GM12874 (cell line): ENCODE data around the gene MFSD12.

Source experiments
- TF ChIP-seq, protein P1 (sequence below): IDR thresholded peaks from 2 replicates; pipeline ENCODE4 v1.5.1; 2011; ENCODE audit warnings: low read depth, mild to moderate bottlenecking, control low read depth, low read length, moderate library complexity; ENCODE audit not compliant: insufficient read depth

The MFSD12 gene

DNA sequence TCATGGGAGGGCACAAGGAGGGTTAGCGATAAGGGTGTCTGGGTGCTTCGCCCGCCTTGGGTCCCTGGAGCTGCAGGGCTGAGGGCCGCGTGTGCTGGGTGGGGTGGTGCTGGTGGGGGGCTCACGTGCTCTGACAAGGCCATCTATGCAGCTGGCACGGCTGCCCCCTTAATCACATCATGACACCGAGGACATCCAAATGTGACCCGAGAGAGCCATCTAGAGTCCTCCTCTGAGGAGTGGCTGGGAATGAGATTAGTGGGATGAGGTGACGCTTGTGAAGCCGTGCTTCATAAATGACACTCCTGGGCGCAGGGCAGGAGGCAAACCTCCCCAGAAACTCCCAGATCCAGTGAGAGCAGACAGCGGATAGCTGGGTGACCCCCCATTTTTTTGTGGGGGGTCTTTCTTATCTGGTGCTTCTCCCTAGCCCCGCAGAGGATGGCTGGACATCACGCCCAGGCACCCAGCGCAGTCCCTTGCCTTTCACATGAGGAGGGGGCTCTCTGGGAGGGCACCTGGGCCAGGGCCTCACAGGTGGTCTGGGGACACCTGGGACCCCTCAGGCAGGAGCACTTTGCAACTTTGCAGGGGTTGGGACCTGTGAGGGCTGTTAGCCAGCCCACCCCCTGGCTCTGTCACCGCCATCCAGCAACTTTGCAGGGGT, 44.7 kb downstream of the MFSD12 start:
- TF ChIP-seq, protein P1, sequence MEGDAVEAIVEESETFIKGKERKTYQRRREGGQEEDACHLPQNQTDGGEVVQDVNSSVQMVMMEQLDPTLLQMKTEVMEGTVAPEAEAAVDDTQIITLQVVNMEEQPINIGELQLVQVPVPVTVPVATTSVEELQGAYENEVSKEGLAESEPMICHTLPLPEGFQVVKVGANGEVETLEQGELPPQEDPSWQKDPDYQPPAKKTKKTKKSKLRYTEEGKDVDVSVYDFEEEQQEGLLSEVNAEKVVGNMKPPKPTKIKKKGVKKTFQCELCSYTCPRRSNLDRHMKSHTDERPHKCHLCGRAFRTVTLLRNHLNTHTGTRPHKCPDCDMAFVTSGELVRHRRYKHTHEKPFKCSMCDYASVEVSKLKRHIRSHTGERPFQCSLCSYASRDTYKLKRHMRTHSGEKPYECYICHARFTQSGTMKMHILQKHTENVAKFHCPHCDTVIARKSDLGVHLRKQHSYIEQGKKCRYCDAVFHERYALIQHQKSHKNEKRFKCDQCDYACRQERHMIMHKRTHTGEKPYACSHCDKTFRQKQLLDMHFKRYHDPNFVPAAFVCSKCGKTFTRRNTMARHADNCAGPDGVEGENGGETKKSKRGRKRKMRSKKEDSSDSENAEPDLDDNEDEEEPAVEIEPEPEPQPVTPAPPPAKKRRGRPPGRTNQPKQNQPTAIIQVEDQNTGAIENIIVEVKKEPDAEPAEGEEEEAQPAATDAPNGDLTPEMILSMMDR: no peak

DNA sequence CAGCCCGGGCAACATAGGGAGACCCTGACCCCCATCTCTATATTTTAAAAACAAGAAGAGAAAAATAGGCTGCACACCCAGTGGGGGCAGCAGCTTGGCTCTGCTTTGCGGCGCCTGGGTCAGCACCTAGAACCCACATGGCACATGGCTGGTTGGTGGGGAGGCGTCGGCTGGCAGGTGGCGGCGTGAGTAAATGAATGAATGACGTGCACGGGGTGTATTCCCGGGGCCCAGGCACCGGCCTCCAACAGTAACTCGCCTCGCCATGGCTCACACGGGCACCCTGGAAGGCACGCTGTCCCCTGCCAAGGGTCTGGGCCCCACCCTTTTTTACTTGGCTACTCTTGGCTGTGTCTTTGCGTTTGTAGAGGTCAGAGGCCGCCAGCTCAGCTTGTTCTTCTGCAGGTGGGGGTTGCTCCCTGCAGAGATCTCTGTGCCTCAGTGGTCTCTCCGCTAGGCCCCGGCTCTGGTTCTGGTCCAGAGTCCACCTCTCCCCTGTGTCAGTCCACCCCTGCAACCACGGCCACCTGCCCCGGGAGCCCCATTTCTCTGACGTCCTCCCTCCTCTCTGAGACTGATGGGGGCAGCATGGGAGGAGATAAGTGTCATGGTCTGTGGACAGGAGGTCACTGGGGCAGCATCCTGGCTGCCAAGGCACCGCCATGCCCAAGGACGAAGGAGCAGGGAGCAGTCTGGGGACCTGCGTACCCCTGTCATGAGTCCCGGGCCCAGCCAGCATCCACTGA, 45.7 kb downstream of the MFSD12 start:
- TF ChIP-seq, protein P1: no peak

DNA sequence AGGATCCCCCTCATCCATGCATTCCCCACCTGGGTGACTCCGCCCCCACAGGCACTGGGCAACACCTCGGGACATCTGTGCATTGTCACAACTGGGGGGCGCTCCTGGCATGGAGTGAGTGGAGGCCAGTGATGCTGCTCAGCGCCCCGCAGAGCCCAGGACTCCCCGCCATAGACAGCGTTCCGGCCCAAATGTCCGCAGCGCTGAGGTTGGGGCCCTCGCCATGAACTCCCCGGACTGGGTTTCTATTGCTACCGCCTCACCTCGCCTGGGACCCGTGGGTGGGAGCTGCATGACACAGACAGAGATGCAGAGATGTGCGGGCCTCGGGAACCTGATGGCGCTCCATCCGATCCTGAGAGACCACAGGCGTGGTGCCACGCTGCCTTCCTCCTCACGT, 46.7 kb downstream of the MFSD12 start:
- TF ChIP-seq, protein P1: no peak

DNA sequence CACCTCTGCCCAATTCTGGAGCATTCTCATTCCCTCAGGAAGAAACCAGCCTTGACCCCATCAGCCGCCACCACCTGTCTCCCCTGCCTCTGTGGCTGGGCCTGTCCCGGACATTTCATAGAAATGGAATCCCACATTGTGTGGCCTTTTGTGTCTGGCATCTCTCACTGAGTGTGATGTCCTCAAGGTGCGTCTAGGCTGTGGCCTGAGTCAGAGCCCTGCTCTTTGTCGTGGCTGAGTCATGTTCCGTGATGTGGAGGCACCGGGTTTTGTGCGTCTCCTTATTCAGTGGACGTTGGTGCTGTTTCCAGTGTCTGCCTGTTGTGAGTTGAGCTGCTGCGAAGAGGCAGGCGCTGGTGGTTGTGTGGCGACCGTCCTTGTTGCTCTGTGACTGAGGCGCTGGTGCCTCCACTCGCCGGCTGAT, 47.8 kb downstream of the MFSD12 start:
- TF ChIP-seq, protein P1: no peak

DNA sequence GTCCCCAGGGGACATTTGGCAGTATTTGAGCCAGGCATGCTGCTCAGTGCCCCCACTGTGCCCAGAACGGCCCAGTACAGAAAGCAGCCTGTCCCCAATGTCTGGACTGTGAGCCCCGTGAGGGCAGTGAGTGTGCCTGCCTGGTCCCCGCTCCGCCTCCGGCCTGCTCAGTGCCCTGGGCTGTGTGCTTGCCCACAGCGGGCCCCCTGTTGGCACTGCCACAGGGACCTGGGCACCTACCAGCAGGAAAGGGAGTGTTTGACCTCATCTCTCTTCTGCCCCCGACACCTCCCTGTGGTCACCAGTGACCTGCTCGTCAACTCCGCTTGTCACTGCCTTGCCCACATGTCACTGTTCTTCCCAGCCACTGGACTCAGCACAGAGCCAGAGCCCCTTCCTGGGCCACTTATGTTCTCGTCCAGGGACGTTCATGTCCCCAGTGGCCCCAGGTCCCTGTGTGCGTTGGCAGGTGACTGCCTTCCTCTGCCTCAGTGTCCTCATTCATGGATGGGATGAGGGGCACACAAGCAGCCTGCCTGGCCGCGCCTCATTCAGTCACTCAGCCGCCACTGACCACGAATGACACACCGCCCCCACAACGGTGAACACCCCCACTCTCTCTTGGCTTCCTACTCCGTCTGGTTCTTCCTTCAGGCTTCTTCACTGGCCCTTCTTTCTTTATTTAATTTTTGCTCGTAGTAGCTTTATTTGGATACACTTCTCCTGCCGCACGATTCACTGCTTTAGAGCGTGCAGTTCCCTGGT, 48.4 kb downstream of the MFSD12 start:
- TF ChIP-seq, protein P1: no peak

DNA sequence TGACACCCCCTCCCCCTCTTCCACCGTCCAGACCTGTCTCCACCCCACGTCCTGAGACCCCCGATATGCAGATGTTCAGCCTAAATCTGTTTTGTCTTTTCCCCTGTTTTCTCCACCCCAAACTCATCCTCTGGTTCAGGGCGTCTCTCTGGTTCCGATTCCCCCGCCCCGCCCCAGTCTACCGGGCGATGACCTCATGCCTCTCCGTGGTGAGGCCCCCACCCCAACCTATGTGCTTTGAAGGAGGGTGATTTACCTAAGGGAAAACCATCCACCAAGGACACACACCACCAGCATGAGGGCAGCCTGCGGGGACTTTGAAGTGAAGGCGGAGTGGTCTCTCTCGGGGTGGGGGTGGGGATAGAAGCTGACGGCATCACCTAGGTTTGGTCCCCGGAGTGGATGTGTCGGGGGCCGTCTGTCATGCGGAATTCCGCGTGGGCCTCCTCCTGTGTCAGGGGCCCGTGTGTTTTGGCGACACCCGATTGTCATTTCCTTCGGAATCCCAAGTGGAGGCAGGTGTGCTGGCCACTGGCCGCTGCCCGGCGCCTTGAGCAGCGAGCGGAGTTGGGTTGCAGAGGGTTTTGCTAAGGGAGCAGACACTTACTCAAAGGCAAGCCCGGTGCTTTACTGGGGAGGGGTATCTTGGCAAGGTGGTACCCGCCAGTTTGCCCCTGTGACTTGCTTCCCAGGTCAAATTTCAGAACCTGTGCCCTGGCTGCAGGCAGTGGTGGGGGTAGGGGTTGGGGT, 49.8 kb downstream of the MFSD12 start:
- TF ChIP-seq, protein P1: no peak
